Kidney (tissue), 14 donors: ENCODE results near the gene ASAP2. TPM values are rescaled to one million over a fixed set of nuclear protein-coding genes. Genes with fewer than 3 reads are reported as not detected.

Experiments used
- DNase-seq, 5 donors: peaks; one replicate each; pipeline ENCODE4 v3.0.0-alpha.2; 2013 to 2020
- FAIRE-seq: peaks from 2 replicates; lab custom pipeline; 2012; peaks lifted over from hg19 to GRCh38; lab: Jason Lieb, UNC
- H3K27ac ChIP-seq, 2 donors: one replicate each; pipeline ENCODE4 v1.7.0; 2013; ENCODE audit warnings: low read depth in 2 of 2, low read length in 2 of 2, inconsistent platforms in 1 of 2
- H3K27me3 ChIP-seq: one replicate; pipeline ENCODE4 v1.7.1; 2013; ENCODE audit warnings: low read length, inconsistent platforms; ENCODE audit not compliant: control insufficient read depth, insufficient read depth
- H3K36me3 ChIP-seq, 3 donors: one replicate each; pipeline versions ENCODE4 v1.7.0 to v1.7.1; 2013; ENCODE audit warnings: low read length in 3 of 3, control low read depth in 1 of 3, inconsistent platforms in 1 of 3; ENCODE audit not compliant: insufficient read depth in 3 of 3, control insufficient read depth in 2 of 3
- H3K4me1 ChIP-seq, 3 donors: one replicate each; pipeline versions ENCODE4 v1.7.0 to v1.7.1; 2013; ENCODE audit warnings: low read length in 3 of 3, inconsistent platforms in 1 of 3, low read depth in 1 of 3; ENCODE audit not compliant: control insufficient read depth in 2 of 3, insufficient read depth in 2 of 3
- H3K4me3 ChIP-seq, 3 donors: one replicate each; pipeline versions ENCODE4 v1.7.0 to v1.8.1; 2013; ENCODE audit warnings: low read length in 3 of 3, control low read depth in 1 of 3, inconsistent platforms in 1 of 3
- H3K9ac ChIP-seq, 3 donors: one replicate each; pipeline versions ENCODE4 v1.7.0 to v1.7.1; 2013; ENCODE audit warnings: low read length in 3 of 3, control low read depth in 1 of 3, inconsistent platforms in 1 of 3
- H3K9me3 ChIP-seq, 3 donors: one replicate each; pipeline versions ENCODE4 v1.7.0 to v1.7.1; 2013; ENCODE audit warnings: low read length in 3 of 3, control low read depth in 1 of 3, inconsistent platforms in 1 of 3; ENCODE audit not compliant: control insufficient read depth in 2 of 3, insufficient read depth in 1 of 3
- intact Hi-C: fragments of 100-400 bp; cut with DNase I; formaldehyde crosslinking; loops from one replicate; pipeline ENCODE4 v1.11.1; 2022
- polyA plus RNA-seq: library from polyadenylated mRNA; stranded (reverse); fragments of 350-450 nt; fragmentation: Illumina TruSeq; extraction: RNeasy Lipid Tissue Mini Kit (QIAGEN cat#74804); gene quantifications from one replicate; pipeline ENCODE4 v1.2.3, GENCODE V29; 2014; ENCODE audit warnings: low read depth, low replicate concordance; ENCODE audit not compliant: insufficient read depth
- total RNA-seq: library from RNA; stranded (reverse); fragmentation: NEBNext Ultra II Directional; extraction: Animal tissue kit (Norgen Biotek cat#: 25700); gene quantifications from one replicate; pipeline ENCODE4 v1.2.1, GENCODE V29; 2021
- TF ChIP-seq, protein P1 (sequence below): IDR thresholded peaks from 3 replicates; pipeline ENCODE4 v1.5.1; 2012; ENCODE audit warnings: mild to moderate bottlenecking, moderate library complexity, borderline replicate concordance; ENCODE audit not compliant: insufficient read depth; ENCODE audit errors: extremely low read depth
- donor health status: control.
- donor health status: control.
- donor health status: control.
- donor health status: control.
- donor health status: control.
- donor health status: DM: yes; HTN: yes; CAD: no.
- donor health status: Normal renal cell carcinoma (clear cell type).

Gene ASAP2
- total and polyA plus RNA-seq, 2 donors from 2014 or later = 26.2 to 54.8 TPM

DNA sequence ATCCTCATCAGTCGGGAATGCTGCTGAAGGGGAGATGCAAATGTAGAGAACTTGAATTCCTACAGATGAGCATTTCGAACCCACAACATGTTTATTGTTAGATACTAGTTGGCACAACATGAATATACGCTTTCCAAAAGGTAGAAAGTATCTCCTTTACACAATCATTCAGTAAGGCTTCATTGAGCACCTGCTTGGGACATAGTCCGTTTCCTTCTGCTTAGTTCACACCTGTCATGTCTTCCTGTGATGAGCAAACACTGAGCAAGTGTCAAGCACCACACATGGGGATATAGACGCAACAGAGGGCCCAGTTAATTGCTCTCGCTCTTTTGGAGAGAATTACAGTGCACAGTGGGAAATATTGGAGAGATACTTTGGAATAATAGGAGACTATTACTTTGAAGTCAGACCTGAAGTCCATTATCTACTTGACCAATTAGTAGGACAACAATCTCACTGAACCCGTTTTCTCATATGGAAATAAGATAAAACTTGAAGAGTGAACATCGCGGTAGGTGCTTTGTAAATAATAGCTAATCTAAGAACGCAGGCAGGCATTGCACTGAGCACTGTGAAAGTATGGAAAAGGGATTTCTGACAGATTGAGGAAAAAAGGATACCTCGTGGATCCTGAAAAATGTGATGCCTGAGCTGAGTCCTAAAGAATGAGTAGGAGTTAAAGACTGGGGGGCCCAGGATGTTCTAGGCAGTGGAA is 218.0 kb downstream of the ASAP2 start:
- FAIRE-seq (no peak), DNase-seq (no peak)
- Histone ChIP-seq H3K27ac (no peak overlapping the region), H3K4me1 (peaks cover 3 to 21% (median 3%) of the 10 kb centered on the region in 3 donors), H3K36me3 (no peaks in the 10 kb centered on the region), H3K9ac (peak overlapping the region; percentile 17 to 89 (median 88)), H3K4me3 (peak overlapping the region; percentile 88 to 95 (median 92)), H3K27me3 (no peaks in the 10 kb centered on the region), H3K9me3 (no peaks in the 10 kb centered on the region)
- intact Hi-C loops = no loop called here
- TF ChIP-seq, protein P1, sequence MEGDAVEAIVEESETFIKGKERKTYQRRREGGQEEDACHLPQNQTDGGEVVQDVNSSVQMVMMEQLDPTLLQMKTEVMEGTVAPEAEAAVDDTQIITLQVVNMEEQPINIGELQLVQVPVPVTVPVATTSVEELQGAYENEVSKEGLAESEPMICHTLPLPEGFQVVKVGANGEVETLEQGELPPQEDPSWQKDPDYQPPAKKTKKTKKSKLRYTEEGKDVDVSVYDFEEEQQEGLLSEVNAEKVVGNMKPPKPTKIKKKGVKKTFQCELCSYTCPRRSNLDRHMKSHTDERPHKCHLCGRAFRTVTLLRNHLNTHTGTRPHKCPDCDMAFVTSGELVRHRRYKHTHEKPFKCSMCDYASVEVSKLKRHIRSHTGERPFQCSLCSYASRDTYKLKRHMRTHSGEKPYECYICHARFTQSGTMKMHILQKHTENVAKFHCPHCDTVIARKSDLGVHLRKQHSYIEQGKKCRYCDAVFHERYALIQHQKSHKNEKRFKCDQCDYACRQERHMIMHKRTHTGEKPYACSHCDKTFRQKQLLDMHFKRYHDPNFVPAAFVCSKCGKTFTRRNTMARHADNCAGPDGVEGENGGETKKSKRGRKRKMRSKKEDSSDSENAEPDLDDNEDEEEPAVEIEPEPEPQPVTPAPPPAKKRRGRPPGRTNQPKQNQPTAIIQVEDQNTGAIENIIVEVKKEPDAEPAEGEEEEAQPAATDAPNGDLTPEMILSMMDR = no peak

DNA sequence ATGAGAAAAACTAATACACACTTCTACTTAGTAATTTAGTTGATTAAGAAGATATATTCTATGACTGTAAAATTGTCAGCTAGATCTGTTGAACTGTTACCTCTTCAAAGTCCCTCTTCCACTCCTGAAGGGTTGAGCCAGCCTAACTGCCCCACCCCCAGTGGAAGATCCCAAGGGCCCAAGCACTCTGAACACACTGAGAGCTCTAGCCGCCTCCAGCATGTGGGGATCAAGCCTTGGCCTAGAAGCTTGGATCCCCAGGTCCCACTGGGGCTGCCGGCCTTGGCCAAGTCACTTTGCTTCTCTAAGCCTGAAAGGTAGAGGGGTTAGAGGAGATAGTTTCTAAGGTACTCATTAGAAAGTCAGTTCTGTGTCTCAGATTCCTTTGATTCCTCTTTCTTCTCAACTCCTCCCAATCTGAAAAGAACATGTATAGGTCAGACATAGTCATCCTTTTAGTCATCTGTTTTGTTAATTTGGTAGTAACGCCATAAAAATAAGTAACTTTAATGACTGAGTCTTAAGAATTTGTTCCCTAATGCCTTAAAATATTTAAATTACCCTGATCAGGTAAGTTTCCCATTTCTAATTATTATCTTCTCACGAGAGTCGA is 222.5 kb downstream of the ASAP2 start:
- DNase-seq (no peak), FAIRE-seq (no peak)
- Histone ChIP-seq H3K36me3 (peaks cover 8 to 20% (median 11%) of the 10 kb centered on the region in 3 donors), H3K4me1 (peaks cover 3 to 9% (median 3%) of the 10 kb centered on the region in 3 donors), H3K9ac (no peak overlapping the region), H3K9me3 (no peaks in the 10 kb centered on the region), H3K27ac (no peak overlapping the region), H3K27me3 (no peaks in the 10 kb centered on the region), H3K4me3 (no peak overlapping the region)
- intact Hi-C loops = no loop called here
- TF ChIP-seq, protein P1 = no peak

- TF ChIP-seq, protein P1 = no peak
- H3K27ac ChIP-seq = no peak overlapping the region
- no peaks in the 10 kb centered on the region for H3K27me3 ChIP-seq
- H3K36me3 ChIP-seq = peaks cover 8 to 20% (median 11%) of the 10 kb centered on the region in 3 donors
- no peaks in the 10 kb centered on the region for H3K4me1 ChIP-seq
- intact Hi-C loops = no loop called here
- H3K9ac ChIP-seq = no peak overlapping the region
- FAIRE-seq = no peak
- no peak overlapping the region for H3K4me3 ChIP-seq
- no peaks in the 10 kb centered on the region for H3K9me3 ChIP-seq
- no peak for DNase-seq
Observed at GRCh38 chr2:9430316-9431293, 224.0 kb downstream of the ASAP2 start.
